Putamen (tissue), 1 donor: ENCODE measurements around the gene FSHR.

Experiments
- DNase-seq: peaks from one replicate; pipeline ENCODE4 v3.0.0-alpha.2; 2016; ENCODE audit warnings: low spot score

Gene FSHR

GRCh38 chr2:49032126-49032525 is 122.2 kb downstream of the FSHR start:
- no peak for DNase-seq

- no peak for DNase-seq
Observed at GRCh38 chr2:49029406-49029805, 124.9 kb downstream of the FSHR start.

GRCh38 chr2:49028101-49028500 is 126.2 kb downstream of the FSHR start:
- DNase-seq, result no peak

GRCh38 chr2:49026706-49027105 is 127.6 kb downstream of the FSHR start:
- no peak for DNase-seq

- DNase-seq, result no peak
Observed at GRCh38 chr2:49021271-49021670, 133.0 kb downstream of the FSHR start.

- no peak for DNase-seq
Observed at GRCh38 chr2:49005261-49005660, 149.1 kb downstream of the FSHR start.

GRCh38 chr2:49004036-49004626 is 150.2 kb downstream of the FSHR start:
- peak; percentile 37 for DNase-seq

- no peak for DNase-seq
Observed at GRCh38 chr2:49003201-49003600, 151.1 kb downstream of the FSHR start.

GRCh38 chr2:49002750-49003149 is 151.6 kb downstream of the FSHR start:
- DNase-seq, result no peak

GRCh38 chr2:49000695-49001094 is 153.6 kb downstream of the FSHR start:
- no peak for DNase-seq

- no peak for DNase-seq
Observed at GRCh38 chr2:48998449-48998848, 155.9 kb downstream of the FSHR start.

- DNase-seq, result no peak
Observed at GRCh38 chr2:48993576-48993975, 160.7 kb downstream of the FSHR start.

GRCh38 chr2:48991415-48992131 is 162.7 kb downstream of the FSHR start:
- DNase-seq, result no peak

- DNase-seq, result no peak
Observed at GRCh38 chr2:48984922-48985321, 169.4 kb downstream of the FSHR start.

- no peak for DNase-seq
Observed at GRCh38 chr2:48983551-48983950, 170.8 kb downstream of the FSHR start.

GRCh38 chr2:48982887-48983435 is 171.4 kb downstream of the FSHR start:
- no peak for DNase-seq

GRCh38 chr2:48980846-48981245 is 173.5 kb downstream of the FSHR start:
- DNase-seq, result no peak

- DNase-seq, result no peak
Observed at GRCh38 chr2:48979691-48980090, 174.6 kb downstream of the FSHR start.

- DNase-seq, result no peak
Observed at GRCh38 chr2:48978131-48978530, 176.2 kb downstream of the FSHR start.

- no peak for DNase-seq
Observed at GRCh38 chr2:48971801-48972200, 182.5 kb downstream of the FSHR start.

- DNase-seq, result no peak
Observed at GRCh38 chr2:48968011-48968410, 186.3 kb downstream of the FSHR start.

GRCh38 chr2:48965204-48965603 is 189.1 kb downstream of the FSHR start:
- DNase-seq, result no peak

- DNase-seq, result no peak
Observed at GRCh38 chr2:48961009-48961408, 193.3 kb downstream of the FSHR start.

- DNase-seq, result no peak
Observed at GRCh38 chr2:48954935-48955334, 199.4 kb downstream of the FSHR start.
